HepG2 (cell line): Measurements from ENCODE around the gene GNPAT. TPM values are rescaled to one million over a fixed set of nuclear protein-coding genes. Genes with fewer than 3 reads are reported as not detected.

Experiments
- GLI4 ChIP-seq: sonication (generic); formaldehyde crosslinking; IDR thresholded peaks from 2 replicates; pipeline ENCODE4 v1.5.1; 2020; ENCODE audit warnings: missing genetic modification reagents, mild to moderate bottlenecking, moderate library complexity, borderline replicate concordance
- HNRNPUL1 ChIP-seq: fragments of 200-400 bp; formaldehyde crosslinking; IDR thresholded peaks from 2 replicates; pipeline ENCODE4 v1.6.1; 2017; ENCODE audit warnings: low read depth, mild to moderate bottlenecking, low read length, moderate library complexity
- NFE2L1 ChIP-seq: sonication (generic); formaldehyde crosslinking; IDR thresholded peaks from 2 replicates; pipeline ENCODE4 v1.4.0; 2020; ENCODE audit warnings: missing genetic modification reagents, mild to moderate bottlenecking, borderline replicate concordance
- NR2F6 ChIP-seq, 2 experiments: IDR thresholded peaks; 2 replicates each; pipeline ENCODE4 v1.6.1; 2016; ENCODE audit warnings: antibody characterized with exemption in 1 of 2, mild to moderate bottlenecking in 1 of 2
- SAP130 ChIP-seq: IDR thresholded peaks from 2 replicates; pipeline ENCODE4 v1.6.1; 2016; ENCODE audit warnings: low read depth
- SNAI1 ChIP-seq: sonication (generic); formaldehyde crosslinking; IDR thresholded peaks from 2 replicates; pipeline ENCODE4 v1.5.0; 2020; ENCODE audit warnings: mild to moderate bottlenecking, missing genetic modification reagents, borderline replicate concordance
- ZNF274 ChIP-seq: sonication (generic); formaldehyde crosslinking; IDR thresholded peaks from 2 replicates; pipeline ENCODE4 v1.5.1; 2020; ENCODE audit warnings: mild to moderate bottlenecking, missing genetic modification reagents
- ZNF30 ChIP-seq: sonication (generic); formaldehyde crosslinking; IDR thresholded peaks from 2 replicates; pipeline ENCODE4 v1.5.0; 2020; ENCODE audit warnings: mild to moderate bottlenecking, missing genetic modification reagents
- ZNF547 ChIP-seq: sonication (generic); formaldehyde crosslinking; IDR thresholded peaks from 2 replicates; pipeline ENCODE4 v1.5.1; 2020; ENCODE audit warnings: mild to moderate bottlenecking, missing genetic modification reagents
- ZNF660 ChIP-seq: sonication (generic); formaldehyde crosslinking; IDR thresholded peaks from 2 replicates; pipeline ENCODE4 v1.5.1; 2020; ENCODE audit warnings: mild to moderate bottlenecking, low read depth, missing genetic modification reagents, borderline replicate concordance
- ZNF672 ChIP-seq: sonication (generic); formaldehyde crosslinking; IDR thresholded peaks from 2 replicates; pipeline ENCODE4 v1.8.1; 2022; ENCODE audit warnings: missing genetic modification reagents
- polyA plus RNA-seq, 8 experiments: library from polyadenylated mRNA; depleted of rRNA in 3 of 8; stranded (reverse) in 7 of 8; unstranded in 1 of 8; fragments of >200 nt; fragmentation: Illumina TruSeq in 4 of 8; extraction: Trizol in 4 of 8; gene quantifications; 2 replicates each; pipeline versions ENCODE4 v1.2.1 to v1.2.3, GENCODE V29; 2011 to 2016; ENCODE audit warnings: low read depth in 4 of 8, missing spikeins in 1 of 8, mixed read lengths in 1 of 8; ENCODE audit not compliant: insufficient read depth in 1 of 8
- total RNA-seq, 5 experiments: library from RNA; depleted of rRNA; stranded (reverse); fragments of >200 nt; fragmentation: Illumina TruSeq; extraction: Trizol; gene quantifications; 2 replicates each; pipeline ENCODE4 v1.2.3, GENCODE V29; 2016; ENCODE audit warnings: low read depth in 1 of 5
- TF ChIP-seq, protein P1 (sequence below): sonication (generic); formaldehyde crosslinking; conservative IDR thresholded peaks from 2 replicates; pipeline ENCODE4 v1.4.0; 2020; ENCODE audit warnings: missing genetic modification reagents
- TF ChIP-seq, protein P2 (sequence below): sonication (generic); formaldehyde crosslinking; IDR thresholded peaks from 2 replicates; pipeline ENCODE4 v1.5.0; 2020; ENCODE audit warnings: mild to moderate bottlenecking, missing genetic modification reagents
- TF ChIP-seq, protein P3 (sequence below): IDR thresholded peaks from 2 replicates; pipeline ENCODE4 v1.6.1; 2016; ENCODE audit warnings: mild to moderate bottlenecking, missing biosample characterization, missing genetic modification reagents
- TF ChIP-seq, protein P4 (sequence below): IDR thresholded peaks from 2 replicates; pipeline ENCODE4 v1.6.1; 2016; ENCODE audit warnings: missing biosample characterization, missing genetic modification reagents, low read depth

GNPAT gene
- total and polyA plus RNA-seq, 2 of the 13 experiments (the other 11 are each of a cell fraction or from before 2014, with no cell fraction given): 58.3 to 114 TPM

DNA sequence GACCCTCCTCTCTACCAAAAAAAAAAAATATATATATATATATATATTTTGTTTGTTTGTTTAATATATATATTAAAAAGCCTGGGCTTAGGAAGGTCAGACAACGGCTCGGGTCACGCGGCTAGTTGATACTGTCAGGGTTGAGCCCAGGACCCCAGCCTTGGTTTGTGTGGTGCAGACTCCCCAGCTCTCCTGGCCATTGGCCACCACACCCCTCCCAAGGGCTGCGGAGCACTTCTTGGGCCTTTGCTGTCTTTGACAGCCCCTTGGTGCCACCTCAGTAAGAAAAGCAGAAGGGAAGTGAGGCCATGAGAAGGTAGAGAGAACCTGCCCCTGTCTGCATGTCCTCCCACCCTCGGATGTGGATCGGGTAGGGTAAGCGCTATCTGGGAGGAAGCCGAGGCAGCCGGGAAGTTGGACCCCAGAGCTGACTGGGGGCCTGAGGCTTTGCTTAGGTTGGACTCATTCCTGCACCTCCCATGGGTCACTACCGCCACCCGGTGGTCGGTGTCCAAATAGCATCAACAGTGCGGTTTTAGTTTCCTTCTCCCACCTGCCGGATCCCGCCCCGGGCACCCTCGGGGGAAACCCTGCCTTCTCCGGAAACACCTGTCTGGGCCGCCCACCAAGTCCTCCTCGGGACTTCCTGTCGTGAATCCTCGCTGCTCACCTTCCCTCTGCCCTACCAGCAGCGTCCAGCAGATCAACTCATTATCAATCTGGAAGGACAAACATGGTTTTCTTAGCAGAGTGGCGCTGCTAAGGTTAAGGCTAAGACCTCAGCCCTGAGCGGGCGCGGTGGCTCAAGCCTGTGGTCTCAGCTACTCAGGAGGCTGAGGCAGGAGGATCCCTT, 29.8 kb upstream of the GNPAT start (continued):
- TF ChIP-seq ZNF660 (CRISPR knock-in tag): no peak
- TF ChIP-seq, protein P1, sequence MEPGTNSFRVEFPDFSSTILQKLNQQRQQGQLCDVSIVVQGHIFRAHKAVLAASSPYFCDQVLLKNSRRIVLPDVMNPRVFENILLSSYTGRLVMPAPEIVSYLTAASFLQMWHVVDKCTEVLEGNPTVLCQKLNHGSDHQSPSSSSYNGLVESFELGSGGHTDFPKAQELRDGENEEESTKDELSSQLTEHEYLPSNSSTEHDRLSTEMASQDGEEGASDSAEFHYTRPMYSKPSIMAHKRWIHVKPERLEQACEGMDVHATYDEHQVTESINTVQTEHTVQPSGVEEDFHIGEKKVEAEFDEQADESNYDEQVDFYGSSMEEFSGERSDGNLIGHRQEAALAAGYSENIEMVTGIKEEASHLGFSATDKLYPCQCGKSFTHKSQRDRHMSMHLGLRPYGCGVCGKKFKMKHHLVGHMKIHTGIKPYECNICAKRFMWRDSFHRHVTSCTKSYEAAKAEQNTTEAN (CRISPR knock-in tag): no peak
- TF ChIP-seq NFE2L1 (CRISPR knock-in tag): no peak
- no peak for TF ChIP-seq ZNF547 (CRISPR knock-in tag)
- TF ChIP-seq ZNF30 (CRISPR knock-in tag): no peak
- 0 out of 2 replicates have a peak, but pooled peaks have one; percentile 71 for TF ChIP-seq ZNF274 (CRISPR knock-in tag)
- TF ChIP-seq, protein P2, sequence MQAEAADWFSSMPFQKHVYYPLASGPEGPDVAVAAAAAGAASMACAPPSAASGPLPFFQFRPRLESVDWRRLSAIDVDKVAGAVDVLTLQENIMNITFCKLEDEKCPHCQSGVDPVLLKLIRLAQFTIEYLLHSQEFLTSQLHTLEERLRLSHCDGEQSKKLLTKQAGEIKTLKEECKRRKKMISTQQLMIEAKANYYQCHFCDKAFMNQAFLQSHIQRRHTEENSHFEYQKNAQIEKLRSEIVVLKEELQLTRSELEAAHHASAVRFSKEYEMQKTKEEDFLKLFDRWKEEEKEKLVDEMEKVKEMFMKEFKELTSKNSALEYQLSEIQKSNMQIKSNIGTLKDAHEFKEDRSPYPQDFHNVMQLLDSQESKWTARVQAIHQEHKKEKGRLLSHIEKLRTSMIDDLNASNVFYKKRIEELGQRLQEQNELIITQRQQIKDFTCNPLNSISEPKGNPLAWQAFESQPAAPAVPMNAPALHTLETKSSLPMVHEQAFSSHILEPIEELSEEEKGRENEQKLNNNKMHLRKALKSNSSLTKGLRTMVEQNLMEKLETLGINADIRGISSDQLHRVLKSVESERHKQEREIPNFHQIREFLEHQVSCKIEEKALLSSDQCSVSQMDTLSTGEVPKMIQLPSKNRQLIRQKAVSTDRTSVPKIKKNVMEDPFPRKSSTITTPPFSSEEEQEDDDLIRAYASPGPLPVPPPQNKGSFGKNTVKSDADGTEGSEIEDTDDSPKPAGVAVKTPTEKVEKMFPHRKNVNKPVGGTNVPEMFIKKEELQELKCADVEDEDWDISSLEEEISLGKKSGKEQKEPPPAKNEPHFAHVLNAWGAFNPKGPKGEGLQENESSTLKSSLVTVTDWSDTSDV (CRISPR knock-in tag): 0 out of 2 replicates have a peak, but pooled peaks have one; percentile 47
- TF ChIP-seq, protein P3, sequence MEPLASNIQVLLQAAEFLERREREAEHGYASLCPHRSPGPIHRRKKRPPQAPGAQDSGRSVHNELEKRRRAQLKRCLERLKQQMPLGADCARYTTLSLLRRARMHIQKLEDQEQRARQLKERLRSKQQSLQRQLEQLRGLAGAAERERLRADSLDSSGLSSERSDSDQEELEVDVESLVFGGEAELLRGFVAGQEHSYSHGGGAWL: no peak
- TF ChIP-seq GLI4 (CRISPR knock-in tag): no peak
- no peak for TF ChIP-seq ZNF672 (CRISPR knock-in tag)
- TF ChIP-seq, protein P4, sequence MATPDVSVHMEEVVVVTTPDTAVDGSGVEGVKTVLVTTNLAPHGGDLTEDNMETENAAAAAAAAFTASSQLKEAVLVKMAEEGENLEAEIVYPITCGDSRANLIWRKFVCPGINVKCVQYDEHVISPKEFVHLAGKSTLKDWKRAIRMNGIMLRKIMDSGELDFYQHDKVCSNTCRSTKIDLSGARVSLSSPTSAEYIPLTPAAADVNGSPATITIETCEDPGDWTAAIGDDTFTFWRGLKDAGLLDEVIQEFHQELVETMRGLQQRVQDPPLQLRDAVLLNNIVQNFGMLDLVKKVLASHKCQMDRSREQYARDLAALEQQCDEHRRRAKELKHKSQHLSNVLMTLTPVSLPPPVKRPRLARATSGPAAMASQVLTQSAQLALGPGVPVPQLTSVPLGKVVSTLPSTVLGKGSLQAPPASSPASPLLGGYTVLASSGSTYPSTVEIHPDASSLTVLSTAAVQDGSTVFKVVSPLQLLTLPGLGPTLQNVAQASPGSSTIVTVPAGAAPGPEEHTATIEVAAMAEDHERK (CRISPR knock-in tag): no peak
- no peak for TF ChIP-seq SNAI1 (CRISPR knock-in tag)
- TF ChIP-seq HNRNPUL1: no peak
- TF ChIP-seq SAP130: peak; percentile 37; the same call in 1 of the 2 replicates
- TF ChIP-seq NR2F6 (IDR thresholded peaks at IDR 0.05): no peak
- peak; percentile 52; the same call in 1 of the 2 replicates for TF ChIP-seq NR2F6 (CRISPR knock-in tag; IDR thresholded peaks at IDR 0.05)
